ENCODE measurements around the gene ADGRG6.

DNA sequence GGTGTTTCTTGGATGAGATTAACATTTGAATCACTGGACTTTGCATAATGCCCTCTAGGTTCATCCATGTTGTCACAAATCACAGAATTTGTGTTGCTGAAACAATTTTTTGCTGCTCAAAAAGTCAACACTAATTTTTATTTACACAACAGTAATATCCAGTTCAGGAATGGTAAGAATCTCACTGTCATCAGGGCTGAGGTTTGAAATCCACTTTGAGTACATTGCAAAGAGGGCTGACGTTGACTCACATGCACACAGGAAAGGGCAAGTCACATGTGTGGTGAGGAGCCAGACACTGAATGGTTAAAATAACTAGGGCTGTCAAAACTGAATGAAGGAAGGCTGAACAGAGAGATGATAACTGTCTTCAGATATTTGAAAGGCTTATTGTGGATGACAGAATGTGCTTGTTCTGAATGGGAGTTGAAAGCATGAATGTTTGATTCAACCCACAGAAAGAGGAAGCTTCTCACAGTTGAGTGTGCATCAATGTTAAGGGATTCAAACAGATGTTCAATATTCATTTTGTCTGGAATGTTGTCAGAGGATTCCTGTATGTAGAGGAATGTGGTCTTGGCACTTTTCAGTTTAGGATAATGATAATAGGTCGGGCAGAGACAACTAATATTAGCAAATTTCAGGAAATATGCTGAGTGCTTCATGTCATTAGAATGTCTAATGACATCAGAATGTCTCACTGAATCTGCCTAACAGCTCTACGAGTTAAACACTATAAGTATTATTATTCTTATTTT lies 3.6 kb upstream of the ADGRG6 start:
- TF ChIP-seq POLR2AphosphoS5 (IDR thresholded peaks at IDR 0.05; ENCODE audit: borderline replicate concordance, low read depth, low read length) (no peak), EZH2 (IDR thresholded peaks at IDR 0.05) (no peak)

Measured in SK-N-MC (cell line).